Measurements from ENCODE around the gene EEF1E1.

EEF1E1 gene

DNA sequence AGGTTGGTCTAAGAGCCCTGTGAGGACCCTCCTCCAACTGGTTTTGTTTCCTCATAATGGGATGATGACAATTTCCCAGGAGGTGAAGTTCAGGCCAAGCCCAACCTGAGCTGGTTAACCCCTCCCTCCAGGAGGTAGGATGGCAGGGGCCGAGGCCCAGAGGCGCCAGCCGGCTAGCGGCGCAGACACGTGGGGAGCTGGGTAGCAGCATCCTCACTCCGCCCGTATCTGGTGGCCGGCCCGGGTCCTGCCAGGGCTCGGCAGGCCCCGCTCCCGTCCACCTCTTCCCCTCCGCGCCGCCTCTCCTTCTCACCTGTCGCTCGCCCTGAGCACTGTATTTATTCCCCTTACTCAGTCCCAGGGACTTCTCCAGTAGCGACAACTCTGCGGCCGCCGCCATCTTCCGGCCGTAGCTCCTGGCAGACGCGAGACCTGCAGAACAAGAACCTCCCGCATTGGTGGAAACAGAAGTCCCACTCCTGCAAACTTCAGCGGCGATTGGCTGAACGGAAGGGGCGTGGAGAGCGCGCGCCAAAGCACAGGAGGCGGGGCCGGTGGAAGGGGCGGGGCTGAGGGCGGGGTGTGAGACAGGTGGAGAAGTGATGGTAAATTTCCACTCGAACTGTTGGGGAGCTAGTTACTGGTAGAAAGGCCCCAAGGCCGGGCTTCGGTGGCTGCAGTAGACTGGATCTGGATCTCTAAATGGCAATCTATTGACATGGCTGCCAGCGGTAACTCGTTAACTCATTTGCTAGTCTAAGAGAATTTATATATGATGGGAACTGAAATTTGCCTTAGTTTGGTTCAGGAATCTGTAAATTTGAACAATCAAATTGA lies at the start of gene EEF1E1:
EEF1E1 (minus strand) TSS at position 427 of the 837 bp plus-strand sequence; CDS start at position 400, 27 bp downstream.
- H3K27me3 ChIP-seq (ENCODE audit: control insufficient read depth, insufficient read depth, low read length): no peaks in the 10 kb centered on the region
- H3K4me3 ChIP-seq (ENCODE audit: low read depth, low read length): peak within 1 kb of the TSS; percentile 82
- no peaks in the 10 kb centered on the region for H3K9me3 ChIP-seq (ENCODE audit: control insufficient read depth, insufficient read depth, low read length)
- peaks cover 26% of the 10 kb centered on the region for H3K36me3 ChIP-seq (ENCODE audit: control insufficient read depth, insufficient read depth, low read length)
- peaks cover 7% of the 10 kb centered on the region; the same call in 1 of the 2 replicates for H3K4me1 ChIP-seq (ENCODE audit: control insufficient read depth, insufficient read depth, low read length)
- peak within 1 kb of the TSS; percentile 93 for H3K9ac ChIP-seq (ENCODE audit: low read depth, low read length)
- H3K27ac ChIP-seq (ENCODE audit: low read depth, low read length): peak within 1 kb of the TSS; percentile 87

GRCh38 chr6:8149350-8149749 lies 47.0 kb upstream of the EEF1E1 start:
- Histone ChIP-seq H3K9me3 (ENCODE audit: control insufficient read depth, insufficient read depth, low read length) (no peaks in the 10 kb centered on the region), H3K27ac (ENCODE audit: low read depth, low read length) (no peak overlapping the region), H3K27me3 (ENCODE audit: control insufficient read depth, insufficient read depth, low read length) (no peaks in the 10 kb centered on the region), H3K9ac (ENCODE audit: low read depth, low read length) (no peak overlapping the region), H3K36me3 (ENCODE audit: control insufficient read depth, insufficient read depth, low read length) (no peaks in the 10 kb centered on the region), H3K4me3 (ENCODE audit: low read depth, low read length) (no peak overlapping the region), H3K4me1 (ENCODE audit: control insufficient read depth, insufficient read depth, low read length) (peaks cover 7% of the 10 kb centered on the region; the same call in 1 of the 2 replicates)

DNA sequence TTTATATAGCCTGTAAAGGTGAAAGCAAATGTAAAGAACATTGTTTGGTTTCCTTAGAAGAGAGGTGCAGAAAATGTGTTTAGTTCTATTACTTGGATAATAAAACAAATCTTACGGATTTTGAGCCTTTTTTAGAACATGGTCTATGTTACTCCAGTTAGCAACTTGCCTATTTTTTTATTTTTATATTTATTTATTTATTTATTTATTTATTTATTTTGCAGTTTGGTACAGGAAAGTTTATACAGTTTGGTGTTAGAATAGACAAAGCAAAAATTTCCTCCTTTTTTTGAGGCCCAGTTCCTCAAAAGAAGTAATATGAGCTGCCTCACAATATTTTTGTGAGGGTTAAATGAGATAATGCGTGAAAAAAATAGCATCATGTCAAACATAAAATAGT lies 41.6 kb upstream of the EEF1E1 start:
- no peak overlapping the region for H3K4me3 ChIP-seq (ENCODE audit: low read depth, low read length)
- H3K36me3 ChIP-seq (ENCODE audit: control insufficient read depth, insufficient read depth, low read length): no peaks in the 10 kb centered on the region
- no peak overlapping the region for H3K27ac ChIP-seq (ENCODE audit: low read depth, low read length)
- H3K27me3 ChIP-seq (ENCODE audit: control insufficient read depth, insufficient read depth, low read length): no peaks in the 10 kb centered on the region
- H3K9me3 ChIP-seq (ENCODE audit: control insufficient read depth, insufficient read depth, low read length): no peaks in the 10 kb centered on the region
- no peak overlapping the region for H3K9ac ChIP-seq (ENCODE audit: low read depth, low read length)
- H3K4me1 ChIP-seq (ENCODE audit: control insufficient read depth, insufficient read depth, low read length): no peaks in the 10 kb centered on the region

- H3K27me3 ChIP-seq (ENCODE audit: control insufficient read depth, insufficient read depth, low read length): no peaks in the 10 kb centered on the region
- H3K4me1 ChIP-seq (ENCODE audit: control insufficient read depth, insufficient read depth, low read length): no peaks in the 10 kb centered on the region
Measured at GRCh38 chr6:8139451-8139850, 37.1 kb upstream of the EEF1E1 start.

GRCh38 chr6:8137529-8137939 lies 35.2 kb upstream of the EEF1E1 start:
- Histone ChIP-seq H3K4me3 (ENCODE audit: low read depth, low read length) (no peak overlapping the region), H3K9ac (ENCODE audit: low read depth, low read length) (no peak overlapping the region), H3K36me3 (ENCODE audit: control insufficient read depth, insufficient read depth, low read length) (no peaks in the 10 kb centered on the region), H3K27ac (ENCODE audit: low read depth, low read length) (no peak overlapping the region), H3K27me3 (ENCODE audit: control insufficient read depth, insufficient read depth, low read length) (no peaks in the 10 kb centered on the region), H3K9me3 (ENCODE audit: control insufficient read depth, insufficient read depth, low read length) (no peaks in the 10 kb centered on the region), H3K4me1 (ENCODE audit: control insufficient read depth, insufficient read depth, low read length) (no peaks in the 10 kb centered on the region)

More at GRCh38 chr6:8139451-8139850, 37.1 kb upstream of the EEF1E1 start:
- Histone ChIP-seq H3K9me3 (ENCODE audit: control insufficient read depth, insufficient read depth, low read length) (no peaks in the 10 kb centered on the region), H3K4me3 (ENCODE audit: low read depth, low read length) (no peak overlapping the region), H3K36me3 (ENCODE audit: control insufficient read depth, insufficient read depth, low read length) (no peaks in the 10 kb centered on the region), H3K9ac (ENCODE audit: low read depth, low read length) (no peak overlapping the region), H3K27ac (ENCODE audit: low read depth, low read length) (no peak overlapping the region)

DNA sequence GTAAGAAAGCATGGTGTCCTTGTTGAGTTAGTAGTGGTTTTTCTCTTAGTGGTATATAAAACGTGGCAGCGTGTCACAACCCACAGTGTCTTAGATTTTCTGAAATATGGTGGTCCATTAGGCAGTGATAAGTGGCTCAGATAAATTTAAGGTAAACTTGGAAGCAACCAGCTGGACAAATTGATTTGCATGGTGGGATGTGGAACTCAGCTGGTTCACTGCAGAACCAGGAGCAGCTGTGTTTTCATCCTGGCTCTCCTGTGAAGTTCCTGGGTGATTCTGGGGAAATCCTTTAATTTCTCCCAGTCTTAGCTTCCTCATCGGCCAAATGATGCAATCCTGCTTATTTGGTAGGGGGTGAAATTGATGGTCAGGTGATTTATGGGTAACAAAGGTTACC lies 32.9 kb upstream of the EEF1E1 start:
- Histone ChIP-seq H3K4me3 (ENCODE audit: low read depth, low read length) (no peak overlapping the region), H3K27me3 (ENCODE audit: control insufficient read depth, insufficient read depth, low read length) (no peaks in the 10 kb centered on the region), H3K4me1 (ENCODE audit: control insufficient read depth, insufficient read depth, low read length) (no peaks in the 10 kb centered on the region), H3K36me3 (ENCODE audit: control insufficient read depth, insufficient read depth, low read length) (no peaks in the 10 kb centered on the region), H3K9ac (ENCODE audit: low read depth, low read length) (no peak overlapping the region), H3K27ac (ENCODE audit: low read depth, low read length) (no peak overlapping the region), H3K9me3 (ENCODE audit: control insufficient read depth, insufficient read depth, low read length) (no peaks in the 10 kb centered on the region)

DNA sequence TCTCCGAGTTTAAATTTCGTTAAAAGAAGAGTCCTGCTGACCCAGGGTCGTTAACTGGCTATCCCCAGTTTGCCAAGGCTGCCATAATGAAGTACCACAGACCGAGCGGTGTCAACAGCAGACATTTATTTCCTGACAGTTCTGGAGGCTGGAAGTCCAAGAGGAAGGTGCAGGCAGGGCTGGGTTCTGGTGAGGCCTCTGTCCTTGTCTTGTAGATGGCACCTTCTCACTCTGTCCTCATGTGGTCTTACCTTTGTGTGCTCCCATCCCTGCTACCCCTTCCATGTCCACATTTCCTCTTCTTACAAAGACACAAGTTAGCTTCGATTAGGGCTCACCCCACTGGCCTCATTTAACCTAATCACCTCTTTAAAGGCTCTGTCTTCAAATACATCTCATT lies 29.8 kb upstream of the EEF1E1 start:
- Histone ChIP-seq H3K27me3 (ENCODE audit: control insufficient read depth, insufficient read depth, low read length) (no peaks in the 10 kb centered on the region), H3K9ac (ENCODE audit: low read depth, low read length) (no peak overlapping the region), H3K4me1 (ENCODE audit: control insufficient read depth, insufficient read depth, low read length) (no peaks in the 10 kb centered on the region), H3K36me3 (ENCODE audit: control insufficient read depth, insufficient read depth, low read length) (no peaks in the 10 kb centered on the region), H3K4me3 (ENCODE audit: low read depth, low read length) (no peak overlapping the region), H3K9me3 (ENCODE audit: control insufficient read depth, insufficient read depth, low read length) (no peaks in the 10 kb centered on the region), H3K27ac (ENCODE audit: low read depth, low read length) (no peak overlapping the region)

GRCh38 chr6:8131265-8131897 lies 29.0 kb upstream of the EEF1E1 start:
- H3K36me3 ChIP-seq (ENCODE audit: control insufficient read depth, insufficient read depth, low read length): no peaks in the 10 kb centered on the region
- H3K27ac ChIP-seq (ENCODE audit: low read depth, low read length): no peak overlapping the region
- no peak overlapping the region for H3K9ac ChIP-seq (ENCODE audit: low read depth, low read length)
- H3K27me3 ChIP-seq (ENCODE audit: control insufficient read depth, insufficient read depth, low read length): no peaks in the 10 kb centered on the region
- H3K4me3 ChIP-seq (ENCODE audit: low read depth, low read length): no peak overlapping the region
- H3K9me3 ChIP-seq (ENCODE audit: control insufficient read depth, insufficient read depth, low read length): no peaks in the 10 kb centered on the region
- no peaks in the 10 kb centered on the region for H3K4me1 ChIP-seq (ENCODE audit: control insufficient read depth, insufficient read depth, low read length)

DNA sequence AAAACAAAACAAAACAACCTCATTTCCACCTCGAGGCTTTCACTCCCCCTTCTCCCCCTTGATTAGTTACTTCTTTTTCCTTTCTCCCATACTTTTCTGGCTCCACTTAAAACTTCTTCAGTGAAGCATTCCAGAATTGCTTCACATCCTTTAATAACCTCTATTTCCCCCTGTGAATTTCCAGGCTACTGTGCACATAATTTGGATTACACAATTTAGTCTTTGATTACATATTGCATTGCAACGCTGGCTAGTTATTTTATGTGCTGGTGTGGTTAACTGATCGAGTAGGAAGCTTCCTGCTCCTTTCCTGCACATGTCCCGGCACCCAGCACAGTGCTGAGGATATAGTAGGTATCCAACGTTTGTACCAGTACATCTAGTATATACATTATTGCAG lies 28.1 kb upstream of the EEF1E1 start:
- H3K4me1 ChIP-seq (ENCODE audit: control insufficient read depth, insufficient read depth, low read length): no peaks in the 10 kb centered on the region
- no peak overlapping the region for H3K4me3 ChIP-seq (ENCODE audit: low read depth, low read length)
- no peak overlapping the region for H3K27ac ChIP-seq (ENCODE audit: low read depth, low read length)

DNA sequence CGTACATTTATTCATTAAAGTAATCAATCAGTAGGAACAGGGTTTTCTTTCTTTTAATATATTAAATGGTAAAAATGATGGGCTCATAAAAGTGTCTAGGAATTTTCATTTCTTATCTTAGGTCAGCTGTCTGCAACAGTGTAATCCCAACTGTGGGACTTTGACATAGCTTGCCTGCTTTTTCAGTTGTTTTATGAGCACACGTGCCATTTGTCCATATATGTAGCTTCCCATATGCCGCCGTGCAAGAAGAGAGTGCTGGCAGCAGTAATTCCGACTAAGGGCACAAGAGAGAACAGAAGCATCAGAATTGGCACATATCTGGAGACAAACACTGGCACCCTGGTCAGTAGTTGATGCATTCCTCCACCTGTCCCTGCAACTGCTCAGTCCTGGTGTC lies 20.9 kb upstream of the EEF1E1 start:
- Histone ChIP-seq H3K36me3 (ENCODE audit: control insufficient read depth, insufficient read depth, low read length) (no peaks in the 10 kb centered on the region), H3K27me3 (ENCODE audit: control insufficient read depth, insufficient read depth, low read length) (no peaks in the 10 kb centered on the region), H3K4me1 (ENCODE audit: control insufficient read depth, insufficient read depth, low read length) (no peaks in the 10 kb centered on the region), H3K9ac (ENCODE audit: low read depth, low read length) (no peak overlapping the region), H3K4me3 (ENCODE audit: low read depth, low read length) (no peak overlapping the region), H3K27ac (ENCODE audit: low read depth, low read length) (no peak overlapping the region), H3K9me3 (ENCODE audit: control insufficient read depth, insufficient read depth, low read length) (no peaks in the 10 kb centered on the region)

More for the DNA sequence above, 28.1 kb upstream of the EEF1E1 start:
- no peak overlapping the region for H3K9ac ChIP-seq (ENCODE audit: low read depth, low read length)
- H3K36me3 ChIP-seq (ENCODE audit: control insufficient read depth, insufficient read depth, low read length): no peaks in the 10 kb centered on the region
- no peaks in the 10 kb centered on the region for H3K9me3 ChIP-seq (ENCODE audit: control insufficient read depth, insufficient read depth, low read length)
- no peaks in the 10 kb centered on the region for H3K27me3 ChIP-seq (ENCODE audit: control insufficient read depth, insufficient read depth, low read length)

DNA sequence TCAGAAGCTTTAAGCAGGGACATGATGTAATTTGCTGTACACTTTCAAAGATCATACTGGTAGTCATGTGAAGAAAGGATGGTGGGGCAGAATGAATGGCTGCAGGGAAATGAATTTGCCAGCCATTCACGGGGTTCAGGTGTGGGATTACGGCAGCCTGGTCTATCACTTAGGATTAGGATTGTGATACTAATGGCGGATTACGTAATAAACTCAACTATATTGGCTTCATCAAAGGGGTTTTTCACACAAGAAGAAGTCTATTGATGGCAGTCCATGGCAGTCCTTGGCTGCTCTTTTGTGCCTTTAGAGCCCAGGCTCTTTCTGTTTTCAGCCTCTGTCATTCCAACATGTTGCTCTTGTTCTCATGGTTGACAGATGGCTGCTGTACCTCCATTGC lies 12.6 kb upstream of the EEF1E1 start:
- H3K27ac ChIP-seq (ENCODE audit: low read depth, low read length): no peak overlapping the region
- no peaks in the 10 kb centered on the region for H3K36me3 ChIP-seq (ENCODE audit: control insufficient read depth, insufficient read depth, low read length)
- H3K9ac ChIP-seq (ENCODE audit: low read depth, low read length): no peak overlapping the region
- no peaks in the 10 kb centered on the region for H3K4me1 ChIP-seq (ENCODE audit: control insufficient read depth, insufficient read depth, low read length)
- H3K9me3 ChIP-seq (ENCODE audit: control insufficient read depth, insufficient read depth, low read length): no peaks in the 10 kb centered on the region
- no peaks in the 10 kb centered on the region for H3K27me3 ChIP-seq (ENCODE audit: control insufficient read depth, insufficient read depth, low read length)
- H3K4me3 ChIP-seq (ENCODE audit: low read depth, low read length): no peak overlapping the region

Data from HUES48 (cell line).